Measurements from ENCODE around the gene B9D2.

DNA sequence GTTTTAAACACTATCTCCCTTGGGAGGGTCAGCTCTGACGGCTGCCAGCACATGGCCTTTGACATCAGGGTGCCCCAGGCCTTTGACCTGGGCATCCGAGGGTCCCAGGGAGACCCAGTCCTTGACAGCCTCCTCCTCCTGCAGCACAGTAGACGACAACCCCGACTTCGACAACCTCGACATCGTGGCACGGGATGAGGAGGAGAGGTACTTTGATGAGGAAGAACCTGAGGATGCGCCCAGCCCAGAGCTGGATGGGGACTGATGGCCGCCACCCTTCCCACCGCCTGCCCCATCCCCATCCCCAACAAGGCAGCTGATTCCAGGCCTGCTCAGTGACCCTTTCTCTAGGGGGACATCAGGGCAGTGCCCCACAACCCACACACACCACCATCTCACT lies 41.5 kb downstream of the B9D2 start:
- TF ChIP-seq, protein P1, sequence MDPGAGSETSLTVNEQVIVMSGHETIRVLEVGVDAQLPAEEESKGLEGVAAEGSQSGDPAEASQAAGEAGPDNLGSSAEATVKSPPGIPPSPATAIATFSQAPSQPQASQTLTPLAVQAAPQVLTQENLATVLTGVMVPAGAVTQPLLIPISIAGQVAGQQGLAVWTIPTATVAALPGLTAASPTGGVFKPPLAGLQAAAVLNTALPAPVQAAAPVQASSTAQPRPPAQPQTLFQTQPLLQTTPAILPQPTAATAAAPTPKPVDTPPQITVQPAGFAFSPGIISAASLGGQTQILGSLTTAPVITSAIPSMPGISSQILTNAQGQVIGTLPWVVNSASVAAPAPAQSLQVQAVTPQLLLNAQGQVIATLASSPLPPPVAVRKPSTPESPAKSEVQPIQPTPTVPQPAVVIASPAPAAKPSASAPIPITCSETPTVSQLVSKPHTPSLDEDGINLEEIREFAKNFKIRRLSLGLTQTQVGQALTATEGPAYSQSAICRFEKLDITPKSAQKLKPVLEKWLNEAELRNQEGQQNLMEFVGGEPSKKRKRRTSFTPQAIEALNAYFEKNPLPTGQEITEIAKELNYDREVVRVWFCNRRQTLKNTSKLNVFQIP (CRISPR knock-in tag; IDR thresholded peaks at IDR 0.05; ENCODE audit: borderline replicate concordance, low read depth) = no peak
- TF ChIP-seq, protein P2, sequence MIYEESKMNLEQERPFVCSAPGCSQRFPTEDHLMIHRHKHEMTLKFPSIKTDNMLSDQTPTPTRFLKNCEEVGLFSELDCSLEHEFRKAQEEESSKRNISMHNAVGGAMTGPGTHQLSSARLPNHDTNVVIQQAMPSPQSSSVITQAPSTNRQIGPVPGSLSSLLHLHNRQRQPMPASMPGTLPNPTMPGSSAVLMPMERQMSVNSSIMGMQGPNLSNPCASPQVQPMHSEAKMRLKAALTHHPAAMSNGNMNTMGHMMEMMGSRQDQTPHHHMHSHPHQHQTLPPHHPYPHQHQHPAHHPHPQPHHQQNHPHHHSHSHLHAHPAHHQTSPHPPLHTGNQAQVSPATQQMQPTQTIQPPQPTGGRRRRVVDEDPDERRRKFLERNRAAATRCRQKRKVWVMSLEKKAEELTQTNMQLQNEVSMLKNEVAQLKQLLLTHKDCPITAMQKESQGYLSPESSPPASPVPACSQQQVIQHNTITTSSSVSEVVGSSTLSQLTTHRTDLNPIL (CRISPR knock-in tag; IDR thresholded peaks at IDR 0.05; ENCODE audit: low read depth) = no peak
- no peak for TF ChIP-seq CSDC2 (CRISPR knock-in tag; IDR thresholded peaks at IDR 0.05)

Data from SK-N-SH treated with all-trans-retinoic acid at 6 μM for 48 hours (cell line).